Neural cell (in vitro differentiated cells): ENCODE measurements around the gene NTRK2. TPM values are rescaled to one million over a fixed set of nuclear protein-coding genes. Genes with fewer than 3 reads are reported as not detected.
"Not testable (repeated sequence)": the region's sequence is repeated elsewhere in the genome, so short reads cannot be mapped to it uniquely, and the experiment has no call there.

Source experiments
- H2AFZ ChIP-seq: fragments of 200-600, 300-800 bp; sonication (generic), shearing (Covaris generic); 2 replicates; pipeline ENCODE4 v1.6.0; 2014; ENCODE audit warnings: low read depth, mild to moderate bottlenecking, antibody characterized with exemption, low read length, moderate library complexity
- H3F3A ChIP-seq: fragments of 200-600 bp; shearing (Covaris generic); 2 replicates; pipeline ENCODE4 v1.6.1; 2016; ENCODE audit warnings: mild to moderate bottlenecking, moderate library complexity, mixed read lengths, antibody characterized with exemption, low read length; ENCODE audit not compliant: insufficient read depth, poor library complexity, severe bottlenecking
- H3K27ac ChIP-seq: fragments of 200-600, 300-800 bp; sonication (generic), shearing (Covaris generic); 2 replicates; pipeline ENCODE4 v1.5.1; 2014; ENCODE audit warnings: mild to moderate bottlenecking, low read length, moderate library complexity
- H3K27me3 ChIP-seq: fragments of 300-800, 200-600 bp; sonication (generic), shearing (Covaris generic); 2 replicates; pipeline ENCODE4 v1.6.0; 2014; ENCODE audit warnings: mild to moderate bottlenecking, low read depth, low read length, moderate library complexity; ENCODE audit not compliant: insufficient read depth
- H3K36me3 ChIP-seq: fragments of 300-800, 200-600 bp; sonication (generic), shearing (Covaris generic); 2 replicates; pipeline ENCODE4 v1.5.1; 2014; ENCODE audit warnings: mild to moderate bottlenecking, antibody characterized with exemption, low read length, moderate library complexity; ENCODE audit not compliant: insufficient read depth
- H3K4me2 ChIP-seq: fragments of 300-800, 200-600 bp; sonication (generic), shearing (Covaris generic); 2 replicates; pipeline ENCODE4 v1.6.0; 2014; ENCODE audit warnings: mild to moderate bottlenecking, low read length
- H3K4me3 ChIP-seq: fragments of 300-800, 200-600 bp; sonication (generic), shearing (Covaris generic); 2 replicates; pipeline ENCODE4 v1.5.1; 2014; ENCODE audit warnings: mild to moderate bottlenecking, low read length, moderate library complexity
- H3K79me2 ChIP-seq: fragments of 200-600 bp; shearing (Covaris generic); replicated peaks from 2 replicates; pipeline ENCODE4 v1.6.0; 2014; ENCODE audit warnings: mild to moderate bottlenecking, low read length, moderate library complexity; ENCODE audit not compliant: insufficient read depth
- H3K9ac ChIP-seq: fragments of 300-800, 200-600 bp; sonication (generic), shearing (Covaris generic); 2 replicates; pipeline ENCODE4 v1.6.1; 2016; ENCODE audit warnings: mild to moderate bottlenecking, low read length, mixed read lengths
- H3K9me2 ChIP-seq: fragments of 200-600 bp; shearing (Covaris generic); 2 replicates; pipeline ENCODE4 v1.6.1; 2016; ENCODE audit warnings: mild to moderate bottlenecking, low read length, mixed read lengths; ENCODE audit not compliant: insufficient read depth
- H3K9me3 ChIP-seq: fragments of 200-600, 300-800 bp; sonication (generic), shearing (Covaris generic); 2 replicates; pipeline ENCODE4 v1.6.1; 2016; ENCODE audit warnings: mild to moderate bottlenecking, mixed run types, low read length, moderate library complexity, mixed read lengths
- H4K20me1 ChIP-seq: fragments of 200-600 bp; shearing (Covaris generic); 2 replicates; pipeline ENCODE4 v1.6.1; 2016; ENCODE audit warnings: mild to moderate bottlenecking, mixed run types; ENCODE audit not compliant: insufficient read depth
- polyA plus RNA-seq: library from polyadenylated mRNA; depleted of rRNA; stranded (reverse); fragments of >200 nt; gene quantifications from 2 replicates; pipeline ENCODE4 v1.2.3, GENCODE V29; 2014

Gene NTRK2
- polyA plus RNA-seq, 1 donor from 2014 or later = 14.2 TPM

DNA sequence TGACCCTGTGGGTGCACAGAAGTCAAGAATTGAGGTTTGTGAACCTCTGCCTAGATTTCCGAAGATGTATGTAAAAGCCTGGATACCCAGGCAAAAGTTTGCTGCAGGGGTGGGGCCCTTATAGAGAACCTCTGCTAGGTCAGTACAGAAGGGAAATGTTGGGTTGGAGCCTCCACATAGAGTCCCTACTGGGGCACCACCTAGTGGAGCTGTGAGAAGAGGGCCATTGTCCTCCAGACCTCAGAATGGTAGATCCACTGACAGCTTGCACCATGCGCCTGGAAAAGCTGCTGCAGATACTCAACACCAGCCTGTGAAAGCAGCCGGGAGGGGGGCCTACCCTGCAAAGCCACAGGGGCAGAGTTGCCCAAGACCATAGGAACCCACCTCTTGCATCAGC lies 399.9 kb downstream of the NTRK2 start:
- H3K4me2 ChIP-seq, H3F3A ChIP-seq: not testable (repeated sequence)

More for the DNA sequence above, 399.9 kb downstream of the NTRK2 start:
- H3K36me3 ChIP-seq, H2AFZ ChIP-seq, H3K9me3 ChIP-seq, H3K27me3 ChIP-seq, H4K20me1 ChIP-seq, H3K79me2 ChIP-seq, H3K4me3 ChIP-seq, H3K27ac ChIP-seq, H3K9me2 ChIP-seq, H3K9ac ChIP-seq: not testable (repeated sequence)
